ENCODE measurements around the gene SHROOM3. TPM values are rescaled to one million over a fixed set of nuclear protein-coding genes. Genes with fewer than 3 reads are reported as not detected.

The SHROOM3 gene
- total and polyA plus RNA-seq, 4 donors, result 14.4 to 75.1 (median 47.3) TPM

DNA sequence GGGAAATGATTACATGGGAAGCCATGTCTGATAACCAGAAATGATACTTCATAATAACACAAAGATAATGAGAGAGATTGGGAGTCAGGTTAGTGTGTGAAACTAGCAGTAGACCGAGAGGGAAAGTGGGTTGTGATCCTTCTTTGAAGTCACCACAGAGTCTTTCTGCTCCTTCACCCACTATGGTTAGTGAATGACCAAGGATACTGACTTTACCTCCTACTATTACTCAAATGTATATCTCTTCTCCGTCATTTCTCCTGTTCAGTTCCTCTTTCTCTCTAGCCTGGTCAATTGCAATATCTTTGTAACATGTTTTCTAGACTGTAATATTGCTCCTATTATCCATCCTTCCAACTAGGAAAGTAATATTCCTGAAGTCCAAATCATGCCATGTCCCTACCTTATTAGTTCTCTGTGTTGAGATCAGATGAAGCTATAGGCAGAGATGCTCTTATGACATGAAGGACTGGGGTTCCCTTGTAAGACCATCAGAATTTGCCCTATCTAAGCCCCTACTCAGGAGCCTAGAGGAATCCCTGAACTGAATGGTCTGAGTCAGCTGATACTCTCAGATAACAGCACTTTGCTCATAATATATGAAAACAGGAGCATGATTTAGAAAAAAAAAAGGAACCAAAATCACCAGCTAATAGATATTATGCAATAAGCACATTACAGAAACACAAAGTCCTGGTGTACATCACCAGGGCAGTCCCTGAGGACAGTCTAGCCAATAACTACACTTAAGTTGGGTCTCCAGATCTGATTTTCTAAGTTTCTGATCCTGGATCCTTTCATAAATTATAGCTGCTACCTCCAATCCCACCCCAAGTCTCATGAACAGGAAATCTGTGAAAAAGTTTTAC lies 81.2 kb downstream of the SHROOM3 start:
- no peak for ATAC-seq (ENCODE audit: insufficient read depth, low FRiP score)
- no peak overlapping the region for H3K4me3 ChIP-seq
- H3K9me3 ChIP-seq (ENCODE audit: control insufficient read depth in 4 of 4, insufficient read depth in 3 of 4, low read length in 3 of 4), result no peaks in the 10 kb centered on the region
- no peak overlapping the region for H3K27ac ChIP-seq (ENCODE audit: low read depth in 1 of 2, low read length in 1 of 2)
- TF ChIP-seq, protein P1, sequence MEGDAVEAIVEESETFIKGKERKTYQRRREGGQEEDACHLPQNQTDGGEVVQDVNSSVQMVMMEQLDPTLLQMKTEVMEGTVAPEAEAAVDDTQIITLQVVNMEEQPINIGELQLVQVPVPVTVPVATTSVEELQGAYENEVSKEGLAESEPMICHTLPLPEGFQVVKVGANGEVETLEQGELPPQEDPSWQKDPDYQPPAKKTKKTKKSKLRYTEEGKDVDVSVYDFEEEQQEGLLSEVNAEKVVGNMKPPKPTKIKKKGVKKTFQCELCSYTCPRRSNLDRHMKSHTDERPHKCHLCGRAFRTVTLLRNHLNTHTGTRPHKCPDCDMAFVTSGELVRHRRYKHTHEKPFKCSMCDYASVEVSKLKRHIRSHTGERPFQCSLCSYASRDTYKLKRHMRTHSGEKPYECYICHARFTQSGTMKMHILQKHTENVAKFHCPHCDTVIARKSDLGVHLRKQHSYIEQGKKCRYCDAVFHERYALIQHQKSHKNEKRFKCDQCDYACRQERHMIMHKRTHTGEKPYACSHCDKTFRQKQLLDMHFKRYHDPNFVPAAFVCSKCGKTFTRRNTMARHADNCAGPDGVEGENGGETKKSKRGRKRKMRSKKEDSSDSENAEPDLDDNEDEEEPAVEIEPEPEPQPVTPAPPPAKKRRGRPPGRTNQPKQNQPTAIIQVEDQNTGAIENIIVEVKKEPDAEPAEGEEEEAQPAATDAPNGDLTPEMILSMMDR (IDR thresholded peaks at IDR 0.05; ENCODE audit: control extremely low read depth, extremely low read depth), result no peak
- WGBS, 2 donors, result 59 to 75% methylated on average over 2 of the region's 2 CpGs
- no peaks in the 10 kb centered on the region for H3K27me3 ChIP-seq (ENCODE audit: control insufficient read depth in 3 of 3, insufficient read depth in 3 of 3, low read length in 2 of 3)
- H3K36me3 ChIP-seq (ENCODE audit: control insufficient read depth in 4 of 4, insufficient read depth in 4 of 4, low read length in 4 of 4), result no peaks in the 10 kb centered on the region
- H3K4me1 ChIP-seq (ENCODE audit: control insufficient read depth in 5 of 5, insufficient read depth in 5 of 5, low read length in 5 of 5), result peaks cover 0 to 7% (median 3%) of the 10 kb centered on the region in 5 donors
- H3K9ac ChIP-seq (ENCODE audit: insufficient read depth in 1 of 2, low read length in 2 of 2), result no peak overlapping the region
- no peak for DNase-seq

DNA sequence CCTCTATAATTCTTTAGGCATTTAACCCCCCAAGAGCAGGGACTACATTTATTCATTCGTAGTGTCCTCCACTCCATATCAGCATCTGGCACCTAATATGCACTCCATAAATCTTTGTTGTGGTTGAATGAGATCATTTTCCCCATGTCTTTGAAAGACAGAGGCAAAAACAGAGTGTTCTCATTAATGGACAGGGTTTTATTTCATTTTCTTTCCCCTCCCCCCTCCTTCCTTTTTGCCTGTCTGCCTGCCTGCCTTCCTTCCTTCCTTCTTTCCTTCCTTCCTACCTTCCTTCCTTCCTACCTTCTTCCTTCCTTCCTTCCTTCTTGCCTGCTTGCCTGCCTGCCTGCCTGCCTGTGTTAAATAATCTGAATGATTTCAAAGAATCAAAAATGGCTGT lies 83.2 kb downstream of the SHROOM3 start:
- Histone ChIP-seq H3K9ac (ENCODE audit: insufficient read depth in 1 of 2, low read length in 2 of 2) (no peak overlapping the region), H3K4me1 (ENCODE audit: control insufficient read depth in 5 of 5, insufficient read depth in 5 of 5, low read length in 5 of 5) (peaks cover 0 to 7% (median 0%) of the 10 kb centered on the region in 5 donors), H3K9me3 (ENCODE audit: control insufficient read depth in 4 of 4, insufficient read depth in 3 of 4, low read length in 3 of 4) (peaks cover 0 to 2% (median 0%) of the 10 kb centered on the region in 4 donors), H3K36me3 (ENCODE audit: control insufficient read depth in 4 of 4, insufficient read depth in 4 of 4, low read length in 4 of 4) (no peaks in the 10 kb centered on the region), H3K4me3 (no peak overlapping the region), H3K27me3 (ENCODE audit: control insufficient read depth in 3 of 3, insufficient read depth in 3 of 3, low read length in 2 of 3) (no peaks in the 10 kb centered on the region), H3K27ac (ENCODE audit: low read depth in 1 of 2, low read length in 1 of 2) (no peak overlapping the region)
- TF ChIP-seq, protein P1 (IDR thresholded peaks at IDR 0.05; ENCODE audit: control extremely low read depth, extremely low read depth), result no peak
- 21 to 49% methylated on average over 1 of the region's 1 CpG for WGBS, 2 donors
- no peak for ATAC-seq (ENCODE audit: insufficient read depth, low FRiP score)
- DNase-seq, result peak in 2 of 3 donors; percentile 48 to 53

DNA sequence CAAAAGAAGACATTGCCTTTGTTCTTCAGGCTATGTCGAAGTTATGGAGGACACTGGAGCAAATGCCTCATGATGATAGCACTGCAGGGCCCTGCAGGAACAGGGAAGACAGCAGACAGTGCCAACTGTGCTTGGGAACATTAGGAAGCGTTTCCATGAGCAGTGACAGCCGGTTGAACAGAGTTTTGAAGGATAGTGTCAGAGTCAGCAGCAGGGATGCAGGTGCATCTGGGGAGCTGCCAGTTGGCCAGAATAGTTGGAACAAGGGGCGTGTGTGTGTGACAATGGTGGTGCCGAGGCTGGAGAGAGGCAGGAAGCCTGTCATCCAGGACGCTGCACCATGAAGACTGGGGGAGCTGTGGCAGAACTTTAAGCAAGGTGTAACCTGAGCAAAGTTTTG lies 88.6 kb downstream of the SHROOM3 start:
- no peak for DNase-seq
- no peak for ATAC-seq (ENCODE audit: insufficient read depth, low FRiP score)
- H3K9ac ChIP-seq (ENCODE audit: insufficient read depth in 1 of 2, low read length in 2 of 2), result no peak overlapping the region
- TF ChIP-seq, protein P1 (IDR thresholded peaks at IDR 0.05; ENCODE audit: control extremely low read depth, extremely low read depth), result no peak
- no peak overlapping the region for H3K27ac ChIP-seq (ENCODE audit: low read depth in 1 of 2, low read length in 1 of 2)
- WGBS, 2 donors, result 74 to 81% methylated on average over 6 of the region's 6 CpGs
- H3K36me3 ChIP-seq (ENCODE audit: control insufficient read depth in 4 of 4, insufficient read depth in 4 of 4, low read length in 4 of 4), result no peaks in the 10 kb centered on the region
- H3K9me3 ChIP-seq (ENCODE audit: control insufficient read depth in 4 of 4, insufficient read depth in 3 of 4, low read length in 3 of 4), result peaks cover 0 to 2% (median 0%) of the 10 kb centered on the region in 4 donors
- H3K27me3 ChIP-seq (ENCODE audit: control insufficient read depth in 3 of 3, insufficient read depth in 3 of 3, low read length in 2 of 3), result peaks cover 0 to 3% (median 0%) of the 10 kb centered on the region in 3 donors
- H3K4me3 ChIP-seq, result no peak overlapping the region
- peaks cover 0 to 3% (median 0%) of the 10 kb centered on the region in 5 donors for H3K4me1 ChIP-seq (ENCODE audit: control insufficient read depth in 5 of 5, insufficient read depth in 5 of 5, low read length in 5 of 5)
